Measurements from ENCODE around the gene PLAC1.

The PLAC1 gene

GRCh38 chrX:134591502-134591901 lies 66.8 kb downstream of the PLAC1 start:
- H3K4me2 ChIP-seq (ENCODE audit: low read length) = no peak overlapping the region
- no peaks in the 10 kb centered on the region for H4K20me1 ChIP-seq (ENCODE audit: insufficient read depth, low read length)
- no peaks in the 10 kb centered on the region for H3K4me1 ChIP-seq (ENCODE audit: insufficient read depth, low read length, severe bottlenecking)
- H3K9ac ChIP-seq (ENCODE audit: low read length) = no peak overlapping the region
- no peaks in the 10 kb centered on the region for H3F3A ChIP-seq (ENCODE audit: insufficient read depth, low read length)
- no peaks in the 10 kb centered on the region for H3K27me3 ChIP-seq (ENCODE audit: insufficient read depth, low read length)
- no peaks in the 10 kb centered on the region for H3K79me2 ChIP-seq (ENCODE audit: insufficient read depth, low read length)
- TF ChIP-seq EZH2 (IDR thresholded peaks at IDR 0.05; ENCODE audit: borderline replicate concordance, low read length) (no peak), CTCF (IDR thresholded peaks at IDR 0.05; ENCODE audit: low read length) (no peak)
- no peak overlapping the region for H3K4me3 ChIP-seq (ENCODE audit: low read depth, low read length, poor library complexity, severe bottlenecking)
- H3K36me3 ChIP-seq (ENCODE audit: insufficient read depth, low read length) = no peaks in the 10 kb centered on the region
- no peaks in the 10 kb centered on the region for H3K9me2 ChIP-seq (ENCODE audit: low read depth, low read length)
- no peak overlapping the region for H3K27ac ChIP-seq (ENCODE audit: low read depth, low read length, poor library complexity, severe bottlenecking)
- no peaks in the 10 kb centered on the region for H3K9me3 ChIP-seq (ENCODE audit: low read length)
- H2AFZ ChIP-seq (ENCODE audit: low read length) = no peak overlapping the region

GRCh38 chrX:134588806-134589205 lies 69.5 kb downstream of the PLAC1 start:
- H4K20me1 ChIP-seq (ENCODE audit: insufficient read depth, low read length) = no peaks in the 10 kb centered on the region
- H2AFZ ChIP-seq (ENCODE audit: low read length) = no peak overlapping the region
- no peaks in the 10 kb centered on the region for H3K9me2 ChIP-seq (ENCODE audit: low read depth, low read length)
- H3K27ac ChIP-seq (ENCODE audit: low read depth, low read length, poor library complexity, severe bottlenecking) = no peak overlapping the region
- no peak overlapping the region for H3K4me3 ChIP-seq (ENCODE audit: low read depth, low read length, poor library complexity, severe bottlenecking)
- H3K79me2 ChIP-seq (ENCODE audit: insufficient read depth, low read length) = no peaks in the 10 kb centered on the region
- no peaks in the 10 kb centered on the region for H3F3A ChIP-seq (ENCODE audit: insufficient read depth, low read length)
- no peaks in the 10 kb centered on the region for H3K36me3 ChIP-seq (ENCODE audit: insufficient read depth, low read length)
- no peak for TF ChIP-seq EZH2 (IDR thresholded peaks at IDR 0.05; ENCODE audit: borderline replicate concordance, low read length)
- no peak for TF ChIP-seq CTCF (IDR thresholded peaks at IDR 0.05; ENCODE audit: low read length)
- H3K4me2 ChIP-seq (ENCODE audit: low read length) = no peak overlapping the region
- no peaks in the 10 kb centered on the region for H3K9me3 ChIP-seq (ENCODE audit: low read length)
- H3K9ac ChIP-seq (ENCODE audit: low read length) = no peak overlapping the region
- no peaks in the 10 kb centered on the region for H3K4me1 ChIP-seq (ENCODE audit: insufficient read depth, low read length, severe bottlenecking)
- H3K27me3 ChIP-seq (ENCODE audit: insufficient read depth, low read length) = no peaks in the 10 kb centered on the region

GRCh38 chrX:134580907-134581306 lies 77.4 kb downstream of the PLAC1 start:
- H3K4me1 ChIP-seq (ENCODE audit: insufficient read depth, low read length, severe bottlenecking) = no peaks in the 10 kb centered on the region
- H3F3A ChIP-seq (ENCODE audit: insufficient read depth, low read length) = no peaks in the 10 kb centered on the region
- no peak overlapping the region for H3K9ac ChIP-seq (ENCODE audit: low read length)
- H2AFZ ChIP-seq (ENCODE audit: low read length) = no peak overlapping the region
- H4K20me1 ChIP-seq (ENCODE audit: insufficient read depth, low read length) = no peaks in the 10 kb centered on the region
- H3K9me2 ChIP-seq (ENCODE audit: low read depth, low read length) = no peaks in the 10 kb centered on the region
- H3K27ac ChIP-seq (ENCODE audit: low read depth, low read length, poor library complexity, severe bottlenecking) = no peak overlapping the region
- no peak overlapping the region for H3K4me2 ChIP-seq (ENCODE audit: low read length)
- H3K9me3 ChIP-seq (ENCODE audit: low read length) = no peaks in the 10 kb centered on the region
- TF ChIP-seq EZH2 (IDR thresholded peaks at IDR 0.05; ENCODE audit: borderline replicate concordance, low read length) = no peak
- no peak for TF ChIP-seq CTCF (IDR thresholded peaks at IDR 0.05; ENCODE audit: low read length)
- H3K4me3 ChIP-seq (ENCODE audit: low read depth, low read length, poor library complexity, severe bottlenecking) = no peak overlapping the region
- no peaks in the 10 kb centered on the region for H3K79me2 ChIP-seq (ENCODE audit: insufficient read depth, low read length)
- no peaks in the 10 kb centered on the region for H3K36me3 ChIP-seq (ENCODE audit: insufficient read depth, low read length)
- no peaks in the 10 kb centered on the region for H3K27me3 ChIP-seq (ENCODE audit: insufficient read depth, low read length)
